K562 (cell line): ENCODE data around the gene HES5. TPM values are rescaled to one million over a fixed set of nuclear protein-coding genes. Genes with fewer than 3 reads are reported as not detected.

Experiments
- ATAC-seq: fragments of 200-7000 bp; cut with Tn5 transposase; 3 replicates; pipeline ENCODE4 v1.9.1; 2020; ENCODE audit warnings: moderate library complexity
- BruUV-seq: library from RNA; stranded (reverse); fragments of 400-500 nt; replicated peaks from 2 replicates; lab custom pipeline; 2021; lab: Mats Ljungman, UMichigan
- CTCF ChIA-PET: fragments of 300-600 bp; formaldehyde crosslinking; extraction: SDS; loops from one replicate; lab custom pipeline; 2021; ENCODE audit warnings: low intra/inter-chr PET ratio; lab: Yijun Ruan, JAX
- POLR2A ChIA-PET: fragments of 300-600, 350-650 bp; sonication (Branson Sonifier 250); formaldehyde crosslinking; extraction: SDS; loops from one replicate; lab custom pipeline; 2021; ENCODE audit warnings: antibody characterized with exemption, inconsistent platforms; lab: Yijun Ruan, JAX
- DNase-seq, 4 experiments: peaks; one replicate each; pipeline versions ENCODE4 v3.0.0 to v3.0.0-alpha.2; 2011 to 2018; ENCODE audit warnings: low spot score in 3 of 4, mixed read lengths in 3 of 4; ENCODE audit errors: extremely low read depth in 1 of 4
- FAIRE-seq: peaks from 2 replicates; lab custom pipeline; 2011; peaks lifted over from hg19 to GRCh38; lab: Jason Lieb, UNC
- H2AFZ ChIP-seq: 2 replicates; pipeline ENCODE4 v1.6.0; 2011; ENCODE audit warnings: low read depth, low read length, control low read depth, inconsistent platforms
- H3K27ac ChIP-seq: fragments of 200-600 bp; 3 replicates; pipeline ENCODE4 v1.8.0; 2011; ENCODE audit warnings: low read depth, mild to moderate bottlenecking, control low read depth, inconsistent platforms, low read length, moderate library complexity, mixed read lengths; ENCODE audit errors: extremely low read depth
- H3K27me3 ChIP-seq, 2 experiments: fragments of 300-600 bp in 1 of 2; 2 replicates in 1 of 2; 3 replicates in 1 of 2; pipeline versions ENCODE4 v1.6.0 to v1.8.0; 2011; ENCODE audit warnings: inconsistent platforms in 2 of 2, low read length in 2 of 2, mild to moderate bottlenecking in 1 of 2, mixed read lengths in 1 of 2, moderate library complexity in 1 of 2; ENCODE audit not compliant: control insufficient read depth in 2 of 2, insufficient read depth in 2 of 2
- H3K36me3 ChIP-seq: fragments of 300-600 bp; 3 replicates; pipeline ENCODE4 v1.8.0; 2011; ENCODE audit warnings: mild to moderate bottlenecking, low read length, inconsistent platforms; ENCODE audit not compliant: control insufficient read depth, insufficient read depth
- H3K4me1 ChIP-seq, 2 experiments: fragments of 200-600 bp in 1 of 2; replicated peaks in 1 of 2; 2 replicates in 1 of 2; 3 replicates in 1 of 2; pipeline versions ENCODE4 v1.5.1 to v1.8.0; 2011; ENCODE audit warnings: inconsistent platforms in 2 of 2, low read length in 2 of 2, mild to moderate bottlenecking in 1 of 2, mixed read lengths in 1 of 2, moderate library complexity in 1 of 2; ENCODE audit not compliant: control insufficient read depth in 2 of 2, insufficient read depth in 2 of 2
- H3K4me2 ChIP-seq: 2 replicates; pipeline ENCODE4 v1.6.1; 2011; ENCODE audit warnings: low read length, control low read depth, inconsistent platforms, mixed read lengths; ENCODE audit not compliant: insufficient read depth
- H3K4me3 ChIP-seq: fragments of 200-600 bp; sonication (generic), shearing (Covaris generic); 2 replicates; pipeline ENCODE4 v1.5.1; 2016; ENCODE audit warnings: control low read depth, inconsistent platforms
- H3K79me2 ChIP-seq: fragments of 200-600 bp; 3 replicates; pipeline ENCODE4 v1.8.0; 2011; ENCODE audit warnings: low read length, inconsistent platforms; ENCODE audit not compliant: control insufficient read depth, insufficient read depth
- H3K9ac ChIP-seq, 2 experiments: 2 replicates each; pipeline versions ENCODE4 v1.6.0 to v1.6.1; 2011; ENCODE audit warnings: low read depth in 2 of 2, low read length in 2 of 2, control low read depth in 1 of 2, inconsistent platforms in 1 of 2, mild to moderate bottlenecking in 1 of 2, mixed read lengths in 1 of 2; ENCODE audit not compliant: insufficient read depth in 1 of 2
- H3K9me1 ChIP-seq: one replicate; pipeline ENCODE4 v1.6.0; 2011; ENCODE audit warnings: inconsistent platforms, mild to moderate bottlenecking, low read length, moderate library complexity; ENCODE audit not compliant: control insufficient read depth, insufficient read depth
- H3K9me3 ChIP-seq: replicated peaks from 2 replicates; pipeline ENCODE4 v1.5.1; 2011; ENCODE audit warnings: low read depth, low read length, inconsistent platforms; ENCODE audit not compliant: control insufficient read depth, insufficient read depth
- H4K20me1 ChIP-seq: replicated peaks from 2 replicates; pipeline ENCODE4 v1.6.1; 2011; ENCODE audit warnings: low read length, inconsistent platforms, mixed read lengths; ENCODE audit not compliant: control insufficient read depth, insufficient read depth
- CEBPB ChIP-seq: fragments of 450-650 bp; IDR thresholded peaks from 2 replicates; pipeline ENCODE4 v1.6.1; 2016; ENCODE audit warnings: missing genetic modification characterization, missing compliant biosample characterization
- CEBPG ChIP-seq, 3 experiments: fragments of 200-800 bp in 1 of 3; sonication (Bioruptor generic) in 1 of 3; sonication (generic) in 1 of 3; formaldehyde crosslinking in 1 of 3; IDR thresholded peaks in 2 of 3; conservative IDR thresholded peaks in 1 of 3; 2 replicates each; pipeline versions ENCODE4 v1.6.1 to v1.8.0; 2016 to 2022; ENCODE audit warnings: missing compliant biosample characterization in 2 of 3, missing genetic modification characterization in 2 of 3, mild to moderate bottlenecking in 1 of 3, missing genetic modification reagents in 1 of 3
- EP400 ChIP-seq: fragments of 450-650 bp; IDR thresholded peaks from 2 replicates; pipeline ENCODE4 v1.6.1; 2017; ENCODE audit warnings: antibody characterized with exemption, mild to moderate bottlenecking, moderate library complexity
- GTF2E2 ChIP-seq: fragments of 200-800 bp; sonication (Bioruptor generic); IDR thresholded peaks from 2 replicates; pipeline ENCODE4 v1.6.1; 2016; ENCODE audit warnings: missing genetic modification characterization, missing compliant biosample characterization
- JUND ChIP-seq, 2 experiments: IDR thresholded peaks; 2 replicates in 1 of 2; 3 replicates in 1 of 2; pipeline ENCODE4 v1.6.1; 2011; ENCODE audit warnings: borderline replicate concordance in 2 of 2, low read depth in 2 of 2, low read length in 2 of 2, improper control_type of control experiment in 1 of 2, missing biosample characterization in 1 of 2, missing genetic modification characterization in 1 of 2, missing genetic modification reagents in 1 of 2
- NFRKB ChIP-seq: fragments of 450-650 bp; IDR thresholded peaks from 2 replicates; pipeline ENCODE4 v1.6.1; 2016; ENCODE audit warnings: low read depth
- POLR2B ChIP-seq: fragments of 450-650 bp; IDR thresholded peaks from 2 replicates; pipeline ENCODE4 v1.6.1; 2018; ENCODE audit warnings: low read depth; ENCODE audit not compliant: partially characterized antibody
- RBBP5 ChIP-seq: fragments of 200-600 bp; sonication (generic); IDR thresholded peaks from 2 replicates; pipeline ENCODE4 v1.6.1; 2012; ENCODE audit warnings: borderline replicate concordance, mild to moderate bottlenecking, low read length, control low read depth, inconsistent platforms; ENCODE audit not compliant: insufficient read depth, poor library complexity, severe bottlenecking
- TBL1XR1 ChIP-seq, 2 experiments: IDR thresholded peaks; 2 replicates each; pipeline ENCODE4 v1.6.1; 2012; ENCODE audit warnings: improper control_type of control experiment in 2 of 2, low read length in 2 of 2, mild to moderate bottlenecking in 1 of 2
- ZC3H4 ChIP-seq: sonication (generic); formaldehyde crosslinking; IDR thresholded peaks from 2 replicates; pipeline ENCODE4 v1.9.0; 2021; ENCODE audit warnings: missing genetic modification reagents, borderline replicate concordance
- ZNF263 ChIP-seq: sonication (generic); formaldehyde crosslinking; IDR thresholded peaks from 2 replicates; pipeline ENCODE4 v1.8.0; 2022; ENCODE audit warnings: mild to moderate bottlenecking, missing genetic modification reagents, borderline replicate concordance
- ZNF408 ChIP-seq: fragments of 250-450 bp; sonication (Bioruptor Pico); IDR thresholded peaks from 2 replicates; pipeline ENCODE4 v1.4.0; 2020; ENCODE audit warnings: low read depth, mild to moderate bottlenecking, moderate library complexity
- WGBS: fragments of 100-300 bp; shearing (Covaris generic); methylation state at CpG from one replicate; pipeline ENCODE4 v1.1.6; 2016; ENCODE audit warnings: low coverage, mixed read lengths; ENCODE audit not compliant: insufficient coverage; ENCODE audit errors: missing lambda C conversion rate; 5-methylcytosine and 5-hydroxymethylcytosine counted together
- in situ Hi-C: fragments of 300-500 bp; cut with MboI; formaldehyde crosslinking; loops from 4 replicates; pipeline ENCODE4 v1.15.0; 2018; ENCODE audit warnings: inconsistent platforms, mixed read lengths
- intact Hi-C: fragments of 100-400 bp; cut with micrococcal nuclease; formaldehyde crosslinking; loops from 2 replicates; pipeline ENCODE4 v1.14.2; 2022
- polyA plus RNA-seq, 8 experiments: library from polyadenylated mRNA; depleted of rRNA in 4 of 8; stranded (reverse) in 5 of 8; unstranded in 3 of 8; fragments of >200 nt; fragmentation: Nextera tagmentation in 2 of 8; fragmentation: Illumina TruSeq in 1 of 8; extraction: Ambion mirVana in 2 of 8; extraction: Trizol in 1 of 8; gene quantifications; 2 replicates each; pipeline versions ENCODE4 v1.2.1 to v1.2.3, GENCODE V29; 2011 to 2014; ENCODE audit warnings: inconsistent platforms in 1 of 8, missing spikeins in 1 of 8
- total RNA-seq, 7 experiments: library from RNA; depleted of rRNA in 6 of 7; stranded (reverse); fragments of >200 nt in 6 of 7; fragmentation: Illumina TruSeq in 2 of 7; extraction: Trizol in 2 of 7; gene quantifications; 2 replicates each; pipeline versions ENCODE4 v1.2.1 to v1.2.3, GENCODE V29; 2011 to 2021; ENCODE audit warnings: low replicate concordance in 1 of 7
- TF ChIP-seq, protein P1 (sequence below), 3 experiments: fragments of 200-800 bp in 1 of 3; sonication (Bioruptor generic) in 1 of 3; sonication (generic) in 1 of 3; formaldehyde crosslinking in 1 of 3; IDR thresholded peaks; 2 replicates each; pipeline versions ENCODE4 v1.6.1 to v1.8.0; 2016 to 2022; ENCODE audit warnings: mild to moderate bottlenecking in 2 of 3, missing compliant biosample characterization in 2 of 3, missing genetic modification characterization in 2 of 3, missing genetic modification reagents in 1 of 3
- TF ChIP-seq, protein P2 (sequence below): fragments of 200-800 bp; sonication (Bioruptor generic); IDR thresholded peaks from 2 replicates; pipeline ENCODE4 v1.6.1; 2017; ENCODE audit warnings: missing genetic modification characterization, missing compliant biosample characterization

HES5 gene
- total and polyA plus RNA-seq, 9 of the 15 experiments (the other 6 are each of a cell fraction or from before 2014, with no cell fraction given) = not detected

DNA sequence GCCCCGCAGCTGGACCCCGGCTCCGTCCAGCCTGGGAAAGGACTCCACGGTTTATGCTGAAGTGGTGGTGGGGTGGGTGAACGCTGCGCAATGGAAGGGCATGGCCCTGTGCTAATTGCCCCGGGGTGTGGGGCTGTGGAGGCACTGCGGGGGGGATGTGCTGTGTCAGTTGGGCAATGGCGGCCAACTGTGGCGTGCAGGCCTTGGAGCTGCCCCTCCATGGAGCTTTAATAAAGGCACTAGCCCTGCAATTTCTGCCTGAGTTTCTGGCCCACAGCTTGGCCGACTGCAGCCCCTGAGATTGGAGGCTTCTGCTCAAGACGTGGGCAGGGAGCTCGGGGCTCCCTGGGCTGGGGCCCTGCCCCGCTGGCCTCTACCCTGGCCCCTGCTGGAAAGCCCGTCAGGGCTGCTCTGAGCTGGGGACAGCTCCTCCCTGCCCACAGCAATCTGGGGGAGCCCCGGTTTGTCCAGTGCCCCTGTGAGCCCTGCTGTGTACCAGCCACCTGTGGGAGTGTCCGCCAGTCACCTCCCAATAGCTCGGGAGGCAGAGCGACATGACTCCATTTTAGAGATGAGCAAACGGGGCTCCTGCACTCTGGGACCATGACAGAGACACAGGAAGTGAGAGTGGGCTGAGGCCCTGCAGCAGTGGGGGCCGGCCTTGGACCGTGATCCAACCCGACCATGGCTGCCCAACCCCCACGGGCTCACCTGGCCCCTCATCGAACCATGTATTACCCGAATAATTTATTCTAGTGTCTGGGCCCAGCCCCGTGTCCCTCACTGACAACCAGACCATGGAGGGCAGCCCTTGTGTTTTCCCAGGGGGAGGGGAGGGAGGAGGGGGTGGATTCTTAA is 17.4 kb upstream of the HES5 start:
- Histone ChIP-seq H3K9ac (peak overlapping the region; percentile 59 to 87), H4K20me1 (no peaks in the 10 kb centered on the region; the same call in 1 of the 2 replicates), H3K4me3 (peak overlapping the region; percentile 62), H2AFZ (peak overlapping the region; percentile 26), H3K27me3 (no peaks in the 10 kb centered on the region), H3K4me1 (peaks cover 57 to 85% of the 10 kb centered on the region in 2 experiments), H3K4me2 (peak overlapping the region; percentile 87), H3K9me3 (no peaks in the 10 kb centered on the region), H3K36me3 (no peaks in the 10 kb centered on the region), H3K9me1 (peaks cover 3% of the 10 kb centered on the region), H3K27ac (peak overlapping the region; percentile 68), H3K79me2 (peaks cover 9% of the 10 kb centered on the region; the same call in 1 of the 3 replicates)
- WGBS = 7% methylated on average over 25 of the region's 27 CpGs
- intact Hi-C loops = loop anchor here (1.0 to 10.0 kb wide), 5 partner anchors 40 to 353 kb away; partner anchors contain the start of genes FAAP20, PRXL2B and TTC34
- FAIRE-seq (no peak), DNase-seq (no peak), ATAC-seq (peak; percentile 4)
- in situ Hi-C loops = loop anchor here (25.0 kb wide), 1 partner anchor 360 kb away; the partner anchor contains the start of gene FAAP20
- no TSS peak for BruUV-seq
- POLR2A ChIA-PET = interaction anchor here (0.6 to 1.7 kb wide), 8 partner anchors 9 to 135 kb away, joined by 3 to 5 read pairs (median 3); partner anchors contain the start of genes PEX10 and TNFRSF14
- CTCF ChIA-PET = interaction anchor here (3.0 kb wide), 1 partner anchor 134 kb away, joined by 36 read pairs; the partner anchor contains the start of gene PEX10
- TF ChIP-seq ZNF408 = no peak
- TF ChIP-seq JUND (IDR thresholded peaks at IDR 0.05; ENCODE audit: borderline replicate concordance, low read depth, low read length) = peak; percentile 0; the same call in 1 of the 2 replicates
- TF ChIP-seq JUND (tag; IDR thresholded peaks at IDR 0.05; ENCODE audit: borderline replicate concordance, low read depth, low read length) = no peak
- 0 out of 2 replicates have a peak, but pooled peaks have one; percentile 48 for TF ChIP-seq ZC3H4
- 0 out of 2 replicates have a peak, but pooled peaks have one; percentile 31 for TF ChIP-seq NFRKB
- TF ChIP-seq GTF2E2 (tag) = no peak
- 0 out of 2 replicates have a peak, but pooled peaks have one; percentile 14 for TF ChIP-seq ZNF263 (CRISPR knock-in tag)
- peak; percentile 66 for TF ChIP-seq POLR2B
- TF ChIP-seq, protein P1, sequence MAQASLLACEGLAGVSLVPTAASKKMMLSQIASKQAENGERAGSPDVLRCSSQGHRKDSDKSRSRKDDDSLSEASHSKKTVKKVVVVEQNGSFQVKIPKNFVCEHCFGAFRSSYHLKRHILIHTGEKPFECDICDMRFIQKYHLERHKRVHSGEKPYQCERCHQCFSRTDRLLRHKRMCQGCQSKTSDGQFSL (CRISPR knock-in tag; IDR thresholded peaks at IDR 0.05) = peak; percentile 73
- TF ChIP-seq, protein P1 (tag; IDR thresholded peaks at IDR 0.05) = no peak
- peak; percentile 41; the same call in 1 of the 2 replicates for TF ChIP-seq EP400
- peak; percentile 10 for TF ChIP-seq RBBP5
- TF ChIP-seq TBL1XR1 (IDR thresholded peaks at IDR 0.05; ENCODE audit: low read length in 2 of 2) = 0 out of 4 replicates have a peak, but pooled peaks of 1 of the 2 experiments have one; percentile 15
- TF ChIP-seq CEBPB (tag) = 0 out of 2 replicates have a peak, but pooled peaks have one; percentile 36
- no peak for TF ChIP-seq CEBPG (CRISPR knock-in tag; IDR thresholded peaks at IDR 0.05)
- peak in 1 of 2 experiments; percentile 53; a peak in 2 of 4 replicates for TF ChIP-seq CEBPG (tag; conservative IDR thresholded peaks at IDR 0.05 in 1 of 2, IDR thresholded peaks at IDR 0.05 in 1 of 2)
- TF ChIP-seq, protein P2, sequence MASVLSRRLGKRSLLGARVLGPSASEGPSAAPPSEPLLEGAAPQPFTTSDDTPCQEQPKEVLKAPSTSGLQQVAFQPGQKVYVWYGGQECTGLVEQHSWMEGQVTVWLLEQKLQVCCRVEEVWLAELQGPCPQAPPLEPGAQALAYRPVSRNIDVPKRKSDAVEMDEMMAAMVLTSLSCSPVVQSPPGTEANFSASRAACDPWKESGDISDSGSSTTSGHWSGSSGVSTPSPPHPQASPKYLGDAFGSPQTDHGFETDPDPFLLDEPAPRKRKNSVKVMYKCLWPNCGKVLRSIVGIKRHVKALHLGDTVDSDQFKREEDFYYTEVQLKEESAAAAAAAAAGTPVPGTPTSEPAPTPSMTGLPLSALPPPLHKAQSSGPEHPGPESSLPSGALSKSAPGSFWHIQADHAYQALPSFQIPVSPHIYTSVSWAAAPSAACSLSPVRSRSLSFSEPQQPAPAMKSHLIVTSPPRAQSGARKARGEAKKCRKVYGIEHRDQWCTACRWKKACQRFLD = no peak
